ENCODE data around the gene STH. TPM values are rescaled to one million over a fixed set of nuclear protein-coding genes. Genes with fewer than 3 reads are reported as not detected.
A peak's percentile ranks its signal among the peaks of the same experiment; 100 is the strongest.
"Not testable (repeated sequence)": the region's sequence is repeated elsewhere in the genome, so short reads cannot be mapped to it uniquely, and the experiment has no call there.

The STH gene
- total RNA-seq, 1 donor from 2014 or later = not detected

DNA sequence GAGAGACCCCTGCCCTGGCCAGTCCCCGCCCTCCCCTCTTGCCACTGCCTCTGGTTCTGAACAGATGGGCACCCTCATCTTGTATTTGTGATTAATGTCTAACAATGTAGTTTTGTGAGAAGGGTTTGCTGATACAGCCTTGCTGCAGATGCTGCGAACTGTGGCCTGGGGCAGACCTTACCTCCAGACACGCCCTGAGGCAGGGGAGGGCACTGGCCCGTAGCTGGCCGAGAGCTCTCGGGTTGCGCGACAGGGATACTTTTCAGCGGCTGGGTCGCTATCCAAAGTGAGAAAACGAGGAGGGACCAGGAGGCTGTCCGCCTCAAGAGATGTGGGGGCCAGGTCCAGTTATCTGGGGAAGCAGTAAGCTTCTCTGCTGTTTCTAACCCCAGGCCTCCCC lies 21.9 kb downstream of the STH start:
- Histone ChIP-seq H3K9ac (ENCODE audit: low read depth in 1 of 3, low read length in 3 of 3) (no peak overlapping the region), H3K27me3 (ENCODE audit: control insufficient read depth in 3 of 3, insufficient read depth in 3 of 3, low read length in 3 of 3) (no peaks in the 10 kb centered on the region), H3K4me3 (ENCODE audit: low read length in 3 of 3) (no peak overlapping the region), H3K36me3 (ENCODE audit: control insufficient read depth in 3 of 3, insufficient read depth in 3 of 3, low read length in 3 of 3) (peaks cover 18 to 26% (median 24%) of the 10 kb centered on the region in 3 donors), H3K4me1 (ENCODE audit: control insufficient read depth in 3 of 3, insufficient read depth in 3 of 3, low read length in 3 of 3) (peaks cover 0 to 5% (median 3%) of the 10 kb centered on the region in 3 donors), H3K27ac (ENCODE audit: low read depth, low read length) (no peak overlapping the region), H3K9me3 (ENCODE audit: control insufficient read depth in 3 of 3, low read length in 3 of 3) (no peaks in the 10 kb centered on the region)

DNA sequence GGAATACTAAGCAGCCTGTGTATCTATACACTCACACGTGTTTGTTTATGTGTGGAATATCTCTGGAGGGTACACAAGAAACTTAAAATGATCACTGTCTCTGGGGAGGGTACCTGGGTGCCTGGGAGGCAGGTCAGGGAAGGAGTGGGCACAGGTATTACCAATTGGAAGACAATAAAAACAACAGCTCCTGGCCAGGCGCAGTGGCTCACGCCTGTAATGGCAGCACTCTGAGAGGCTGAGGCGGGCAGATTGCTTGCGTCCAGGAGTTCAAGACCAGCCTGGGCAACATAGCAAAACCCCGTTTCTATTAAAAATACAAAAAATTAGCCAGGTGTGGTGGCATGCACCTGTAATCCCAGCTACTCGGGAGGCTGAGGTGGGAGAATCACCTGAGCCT lies 24.3 kb downstream of the STH start:
- not testable (repeated sequence) for H3K4me3 ChIP-seq (ENCODE audit: low read length in 3 of 3); H3K27ac ChIP-seq (ENCODE audit: low read depth, low read length); H3K9ac ChIP-seq (ENCODE audit: low read depth in 1 of 3, low read length in 3 of 3); H3K9me3 ChIP-seq (ENCODE audit: control insufficient read depth in 3 of 3, low read length in 3 of 3); H3K27me3 ChIP-seq (ENCODE audit: control insufficient read depth in 3 of 3, insufficient read depth in 3 of 3, low read length in 3 of 3)
- peaks cover 17 to 32% (median 26%) of the 10 kb centered on the region in 3 donors for H3K36me3 ChIP-seq (ENCODE audit: control insufficient read depth in 3 of 3, insufficient read depth in 3 of 3, low read length in 3 of 3)
- peaks cover 13 to 17% (median 16%) of the 10 kb centered on the region in 3 donors for H3K4me1 ChIP-seq (ENCODE audit: control insufficient read depth in 3 of 3, insufficient read depth in 3 of 3, low read length in 3 of 3)

DNA sequence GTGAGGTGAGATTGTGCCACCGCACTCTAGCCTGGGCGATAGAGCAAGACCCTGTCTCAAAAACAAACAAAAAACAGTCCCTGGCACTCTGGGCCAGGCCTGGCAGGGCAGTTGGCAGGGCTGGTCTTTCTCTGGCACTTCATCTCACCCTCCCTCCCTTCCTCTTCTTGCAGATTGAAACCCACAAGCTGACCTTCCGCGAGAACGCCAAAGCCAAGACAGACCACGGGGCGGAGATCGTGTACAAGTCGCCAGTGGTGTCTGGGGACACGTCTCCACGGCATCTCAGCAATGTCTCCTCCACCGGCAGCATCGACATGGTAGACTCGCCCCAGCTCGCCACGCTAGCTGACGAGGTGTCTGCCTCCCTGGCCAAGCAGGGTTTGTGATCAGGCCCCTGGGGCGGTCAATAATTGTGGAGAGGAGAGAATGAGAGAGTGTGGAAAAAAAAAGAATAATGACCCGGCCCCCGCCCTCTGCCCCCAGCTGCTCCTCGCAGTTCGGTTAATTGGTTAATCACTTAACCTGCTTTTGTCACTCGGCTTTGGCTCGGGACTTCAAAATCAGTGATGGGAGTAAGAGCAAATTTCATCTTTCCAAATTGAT lies 24.8 kb downstream of the STH start:
- no peaks in the 10 kb centered on the region for H3K27me3 ChIP-seq (ENCODE audit: control insufficient read depth in 3 of 3, insufficient read depth in 3 of 3, low read length in 3 of 3)
- no peak overlapping the region for H3K4me3 ChIP-seq (ENCODE audit: low read length in 3 of 3)
- H3K9me3 ChIP-seq (ENCODE audit: control insufficient read depth in 3 of 3, low read length in 3 of 3) = no peaks in the 10 kb centered on the region
- H3K4me1 ChIP-seq (ENCODE audit: control insufficient read depth in 3 of 3, insufficient read depth in 3 of 3, low read length in 3 of 3) = peaks cover 13 to 18% (median 18%) of the 10 kb centered on the region in 3 donors
- H3K27ac ChIP-seq (ENCODE audit: low read depth, low read length) = no peak overlapping the region
- no peak overlapping the region for H3K9ac ChIP-seq (ENCODE audit: low read depth in 1 of 3, low read length in 3 of 3)
- peaks cover 14 to 28% (median 25%) of the 10 kb centered on the region in 3 donors for H3K36me3 ChIP-seq (ENCODE audit: control insufficient read depth in 3 of 3, insufficient read depth in 3 of 3, low read length in 3 of 3)

DNA sequence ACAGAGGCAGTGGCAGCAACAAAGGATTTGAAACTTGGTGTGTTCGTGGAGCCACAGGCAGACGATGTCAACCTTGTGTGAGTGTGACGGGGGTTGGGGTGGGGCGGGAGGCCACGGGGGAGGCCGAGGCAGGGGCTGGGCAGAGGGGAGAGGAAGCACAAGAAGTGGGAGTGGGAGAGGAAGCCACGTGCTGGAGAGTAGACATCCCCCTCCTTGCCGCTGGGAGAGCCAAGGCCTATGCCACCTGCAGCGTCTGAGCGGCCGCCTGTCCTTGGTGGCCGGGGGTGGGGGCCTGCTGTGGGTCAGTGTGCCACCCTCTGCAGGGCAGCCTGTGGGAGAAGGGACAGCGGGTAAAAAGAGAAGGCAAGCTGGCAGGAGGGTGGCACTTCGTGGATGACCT lies 25.5 kb downstream of the STH start:
- Histone ChIP-seq H3K27me3 (ENCODE audit: control insufficient read depth in 3 of 3, insufficient read depth in 3 of 3, low read length in 3 of 3) (no peaks in the 10 kb centered on the region), H3K4me3 (ENCODE audit: low read length in 3 of 3) (no peak overlapping the region), H3K9me3 (ENCODE audit: control insufficient read depth in 3 of 3, low read length in 3 of 3) (no peaks in the 10 kb centered on the region), H3K36me3 (ENCODE audit: control insufficient read depth in 3 of 3, insufficient read depth in 3 of 3, low read length in 3 of 3) (peaks cover 12 to 31% (median 25%) of the 10 kb centered on the region in 3 donors), H3K4me1 (ENCODE audit: control insufficient read depth in 3 of 3, insufficient read depth in 3 of 3, low read length in 3 of 3) (peaks cover 13 to 18% (median 18%) of the 10 kb centered on the region in 3 donors), H3K9ac (ENCODE audit: low read depth in 1 of 3, low read length in 3 of 3) (no peak overlapping the region), H3K27ac (ENCODE audit: low read depth, low read length) (no peak overlapping the region)

DNA sequence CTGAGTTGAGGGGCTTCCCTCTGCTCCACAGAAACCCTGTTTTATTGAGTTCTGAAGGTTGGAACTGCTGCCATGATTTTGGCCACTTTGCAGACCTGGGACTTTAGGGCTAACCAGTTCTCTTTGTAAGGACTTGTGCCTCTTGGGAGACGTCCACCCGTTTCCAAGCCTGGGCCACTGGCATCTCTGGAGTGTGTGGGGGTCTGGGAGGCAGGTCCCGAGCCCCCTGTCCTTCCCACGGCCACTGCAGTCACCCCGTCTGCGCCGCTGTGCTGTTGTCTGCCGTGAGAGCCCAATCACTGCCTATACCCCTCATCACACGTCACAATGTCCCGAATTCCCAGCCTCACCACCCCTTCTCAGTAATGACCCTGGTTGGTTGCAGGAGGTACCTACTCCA lies 26.0 kb downstream of the STH start:
- no peak overlapping the region for H3K9ac ChIP-seq (ENCODE audit: low read depth in 1 of 3, low read length in 3 of 3)
- peaks cover 11 to 29% (median 25%) of the 10 kb centered on the region in 3 donors for H3K36me3 ChIP-seq (ENCODE audit: control insufficient read depth in 3 of 3, insufficient read depth in 3 of 3, low read length in 3 of 3)
- H3K4me1 ChIP-seq (ENCODE audit: control insufficient read depth in 3 of 3, insufficient read depth in 3 of 3, low read length in 3 of 3) = peaks cover 11 to 18% (median 18%) of the 10 kb centered on the region in 3 donors
- no peaks in the 10 kb centered on the region for H3K9me3 ChIP-seq (ENCODE audit: control insufficient read depth in 3 of 3, low read length in 3 of 3)
- H3K27me3 ChIP-seq (ENCODE audit: control insufficient read depth in 3 of 3, insufficient read depth in 3 of 3, low read length in 3 of 3) = no peaks in the 10 kb centered on the region
- no peak overlapping the region for H3K4me3 ChIP-seq (ENCODE audit: low read length in 3 of 3)
- no peak overlapping the region for H3K27ac ChIP-seq (ENCODE audit: low read depth, low read length)

DNA sequence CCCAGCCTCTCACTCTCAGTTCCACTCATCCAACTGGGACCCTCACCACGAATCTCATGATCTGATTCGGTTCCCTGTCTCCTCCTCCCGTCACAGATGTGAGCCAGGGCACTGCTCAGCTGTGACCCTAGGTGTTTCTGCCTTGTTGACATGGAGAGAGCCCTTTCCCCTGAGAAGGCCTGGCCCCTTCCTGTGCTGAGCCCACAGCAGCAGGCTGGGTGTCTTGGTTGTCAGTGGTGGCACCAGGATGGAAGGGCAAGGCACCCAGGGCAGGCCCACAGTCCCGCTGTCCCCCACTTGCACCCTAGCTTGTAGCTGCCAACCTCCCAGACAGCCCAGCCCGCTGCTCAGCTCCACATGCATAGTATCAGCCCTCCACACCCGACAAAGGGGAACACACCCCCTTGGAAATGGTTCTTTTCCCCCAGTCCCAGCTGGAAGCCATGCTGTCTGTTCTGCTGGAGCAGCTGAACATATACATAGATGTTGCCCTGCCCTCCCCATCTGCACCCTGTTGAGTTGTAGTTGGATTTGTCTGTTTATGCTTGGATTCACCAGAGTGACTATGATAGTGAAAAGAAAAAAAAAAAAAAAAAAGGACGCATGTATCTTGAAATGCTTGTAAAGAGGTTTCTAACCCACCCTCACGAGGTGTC lies 26.6 kb downstream of the STH start:
- H3K27me3 ChIP-seq (ENCODE audit: control insufficient read depth in 3 of 3, insufficient read depth in 3 of 3, low read length in 3 of 3) = no peaks in the 10 kb centered on the region
- peak overlapping the region; percentile 52 for H3K27ac ChIP-seq (ENCODE audit: low read depth, low read length)
- no peak overlapping the region for H3K4me3 ChIP-seq (ENCODE audit: low read length in 3 of 3)
- H3K36me3 ChIP-seq (ENCODE audit: control insufficient read depth in 3 of 3, insufficient read depth in 3 of 3, low read length in 3 of 3) = peaks cover 13 to 29% (median 27%) of the 10 kb centered on the region in 3 donors
- H3K9ac ChIP-seq (ENCODE audit: low read depth in 1 of 3, low read length in 3 of 3) = no peak overlapping the region
- peaks cover 13 to 18% (median 18%) of the 10 kb centered on the region in 3 donors for H3K4me1 ChIP-seq (ENCODE audit: control insufficient read depth in 3 of 3, insufficient read depth in 3 of 3, low read length in 3 of 3)
- H3K9me3 ChIP-seq (ENCODE audit: control insufficient read depth in 3 of 3, low read length in 3 of 3) = no peaks in the 10 kb centered on the region

GRCh38 chr17:46026166-46027047 lies 27.4 kb downstream of the STH start:
- H3K4me3 ChIP-seq (ENCODE audit: low read length in 3 of 3) = no peak overlapping the region
- H3K27me3 ChIP-seq (ENCODE audit: control insufficient read depth in 3 of 3, insufficient read depth in 3 of 3, low read length in 3 of 3) = no peaks in the 10 kb centered on the region
- H3K27ac ChIP-seq (ENCODE audit: low read depth, low read length) = peak overlapping the region; percentile 52
- peaks cover 13 to 18% (median 18%) of the 10 kb centered on the region in 3 donors for H3K4me1 ChIP-seq (ENCODE audit: control insufficient read depth in 3 of 3, insufficient read depth in 3 of 3, low read length in 3 of 3)
- peak overlapping the region in 1 of 3 donors; percentile 40 for H3K9ac ChIP-seq (ENCODE audit: low read depth in 1 of 3, low read length in 3 of 3)
- H3K36me3 ChIP-seq (ENCODE audit: control insufficient read depth in 3 of 3, insufficient read depth in 3 of 3, low read length in 3 of 3) = peaks cover 21 to 34% (median 32%) of the 10 kb centered on the region in 3 donors
- no peaks in the 10 kb centered on the region for H3K9me3 ChIP-seq (ENCODE audit: control insufficient read depth in 3 of 3, low read length in 3 of 3)

DNA sequence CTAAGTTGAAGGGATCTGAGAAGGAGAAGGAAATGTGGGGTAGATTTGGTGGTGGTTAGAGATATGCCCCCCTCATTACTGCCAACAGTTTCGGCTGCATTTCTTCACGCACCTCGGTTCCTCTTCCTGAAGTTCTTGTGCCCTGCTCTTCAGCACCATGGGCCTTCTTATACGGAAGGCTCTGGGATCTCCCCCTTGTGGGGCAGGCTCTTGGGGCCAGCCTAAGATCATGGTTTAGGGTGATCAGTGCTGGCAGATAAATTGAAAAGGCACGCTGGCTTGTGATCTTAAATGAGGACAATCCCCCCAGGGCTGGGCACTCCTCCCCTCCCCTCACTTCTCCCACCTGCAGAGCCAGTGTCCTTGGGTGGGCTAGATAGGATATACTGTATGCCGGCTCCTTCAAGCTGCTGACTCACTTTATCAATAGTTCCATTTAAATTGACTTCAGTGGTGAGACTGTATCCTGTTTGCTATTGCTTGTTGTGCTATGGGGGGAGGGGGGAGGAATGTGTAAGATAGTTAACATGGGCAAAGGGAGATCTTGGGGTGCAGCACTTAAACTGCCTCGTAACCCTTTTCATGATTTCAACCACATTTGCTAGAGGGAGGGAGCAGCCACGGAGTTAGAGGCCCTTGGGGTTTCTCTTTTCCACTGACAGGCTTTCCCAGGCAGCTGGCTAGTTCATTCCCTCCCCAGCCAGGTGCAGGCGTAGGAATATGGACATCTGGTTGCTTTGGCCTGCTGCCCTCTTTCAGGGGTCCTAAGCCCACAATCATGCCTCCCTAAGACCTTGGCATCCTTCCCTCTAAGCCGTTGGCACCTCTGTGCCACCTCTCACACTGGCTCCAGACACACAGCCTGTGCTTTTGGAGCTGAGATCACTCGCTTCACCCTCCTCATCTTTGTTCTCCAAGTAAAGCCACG lies 28.3 kb downstream of the STH start:
- H3K4me3 ChIP-seq (ENCODE audit: low read length in 3 of 3) = peak overlapping the region in 1 of 3 donors; percentile 3
- peaks cover 26 to 42% (median 38%) of the 10 kb centered on the region in 3 donors for H3K36me3 ChIP-seq (ENCODE audit: control insufficient read depth in 3 of 3, insufficient read depth in 3 of 3, low read length in 3 of 3)
- H3K4me1 ChIP-seq (ENCODE audit: control insufficient read depth in 3 of 3, insufficient read depth in 3 of 3, low read length in 3 of 3) = peaks cover 13 to 18% (median 18%) of the 10 kb centered on the region in 3 donors
- peak overlapping the region; percentile 52 for H3K27ac ChIP-seq (ENCODE audit: low read depth, low read length)
- peak overlapping the region in 1 of 3 donors; percentile 63 for H3K9ac ChIP-seq (ENCODE audit: low read depth in 1 of 3, low read length in 3 of 3)
- H3K9me3 ChIP-seq (ENCODE audit: control insufficient read depth in 3 of 3, low read length in 3 of 3) = no peaks in the 10 kb centered on the region
- no peaks in the 10 kb centered on the region for H3K27me3 ChIP-seq (ENCODE audit: control insufficient read depth in 3 of 3, insufficient read depth in 3 of 3, low read length in 3 of 3)

- H3K27ac ChIP-seq (ENCODE audit: low read depth, low read length) = peak overlapping the region; percentile 52
- H3K9me3 ChIP-seq (ENCODE audit: control insufficient read depth in 3 of 3, low read length in 3 of 3) = no peaks in the 10 kb centered on the region
- peaks cover 13 to 18% (median 18%) of the 10 kb centered on the region in 3 donors for H3K4me1 ChIP-seq (ENCODE audit: control insufficient read depth in 3 of 3, insufficient read depth in 3 of 3, low read length in 3 of 3)
- peaks cover 31 to 43% (median 38%) of the 10 kb centered on the region in 3 donors for H3K36me3 ChIP-seq (ENCODE audit: control insufficient read depth in 3 of 3, insufficient read depth in 3 of 3, low read length in 3 of 3)
- H3K27me3 ChIP-seq (ENCODE audit: control insufficient read depth in 3 of 3, insufficient read depth in 3 of 3, low read length in 3 of 3) = no peaks in the 10 kb centered on the region
- H3K9ac ChIP-seq (ENCODE audit: low read depth in 1 of 3, low read length in 3 of 3) = peak overlapping the region in 1 of 3 donors; percentile 63
- peak overlapping the region in 1 of 3 donors; percentile 3 for H3K4me3 ChIP-seq (ENCODE audit: low read length in 3 of 3)
Measured at GRCh38 chr17:46027976-46028325, 28.9 kb downstream of the STH start.
